SU-DHL-6 (cell line): ENCODE results near the gene INAFM1.
A peak's percentile ranks its signal among the peaks of the same experiment; 100 is the strongest.

ENCODE experiments used
- H2AFZ ChIP-seq: fragments of 200-600 bp; sonication (generic); 2 replicates; pipeline ENCODE4 v1.6.1; 2014; ENCODE audit warnings: low read depth, mild to moderate bottlenecking, moderate library complexity, mixed read lengths, antibody characterized with exemption, low read length; ENCODE audit not compliant: severe bottlenecking
- H3F3A ChIP-seq: fragments of 200-600 bp; shearing (Covaris generic); 2 replicates; pipeline ENCODE4 v1.6.0; 2016; ENCODE audit warnings: antibody characterized with exemption, mild to moderate bottlenecking; ENCODE audit not compliant: insufficient read depth
- H3K27ac ChIP-seq: fragments of 200-600 bp; sonication (generic); 2 replicates; pipeline ENCODE4 v1.5.1; 2016; ENCODE audit warnings: low read depth, mild to moderate bottlenecking, low read length, moderate library complexity, mixed read lengths
- H3K27me3 ChIP-seq: fragments of 200-600 bp; sonication (generic), shearing (Covaris generic); 2 replicates; pipeline ENCODE4 v1.6.0; 2014; ENCODE audit warnings: mild to moderate bottlenecking, low read length
- H3K36me3 ChIP-seq: fragments of 200-600 bp; sonication (generic); 2 replicates; pipeline ENCODE4 v1.6.1; 2014; ENCODE audit warnings: mild to moderate bottlenecking, low read length, mixed read lengths
- H3K4me2 ChIP-seq: fragments of 300-600, 200-600 bp; shearing (Covaris generic), sonication (generic); 2 replicates; pipeline ENCODE4 v1.6.0; 2014; ENCODE audit warnings: low read length, low read depth, mild to moderate bottlenecking; ENCODE audit not compliant: poor library complexity, severe bottlenecking
- H3K4me3 ChIP-seq: fragments of 200-600 bp; sonication (generic); 2 replicates; pipeline ENCODE4 v1.5.1; 2014; ENCODE audit warnings: antibody characterized with exemption, low read length, mild to moderate bottlenecking, mixed read lengths; ENCODE audit not compliant: insufficient read depth, poor library complexity, severe bottlenecking
- H3K79me2 ChIP-seq: fragments of 200-600 bp; sonication (generic); 2 replicates; pipeline ENCODE4 v1.6.1; 2014; ENCODE audit warnings: mild to moderate bottlenecking, low read length, moderate library complexity; ENCODE audit not compliant: insufficient read depth
- H3K9ac ChIP-seq: fragments of 200-600 bp; sonication (generic); 2 replicates; pipeline ENCODE4 v1.7.0; 2014; ENCODE audit warnings: mild to moderate bottlenecking, low read length
- H3K9me2 ChIP-seq: fragments of 200-600 bp; sonication (generic); replicated peaks from 2 replicates; pipeline ENCODE4 v1.6.1; 2014; ENCODE audit warnings: low read length; ENCODE audit not compliant: insufficient read depth
- H3K9me3 ChIP-seq: fragments of 200-600 bp; sonication (generic); 2 replicates; pipeline ENCODE4 v1.6.1; 2014; ENCODE audit warnings: low read length, mixed read lengths; ENCODE audit not compliant: insufficient read depth
- H4K20me1 ChIP-seq: fragments of 200-600 bp; sonication (generic); 2 replicates; pipeline ENCODE4 v1.6.1; 2014; ENCODE audit warnings: low read depth, mild to moderate bottlenecking, antibody characterized with exemption, low read length, moderate library complexity, mixed read lengths
- CTCF ChIP-seq: fragments of 200-600 bp; sonication (generic); IDR thresholded peaks from one replicate; pipeline ENCODE4 v1.5.1; 2017; ENCODE audit warnings: antibody characterized with exemption, mild to moderate bottlenecking, low read length, moderate library complexity; ENCODE audit not compliant: insufficient read depth, poor library complexity, severe bottlenecking
- EZH2phosphoT487 ChIP-seq: fragments of 200-600 bp; sonication (generic), shearing (Covaris generic); conservative IDR thresholded peaks from 2 replicates; pipeline ENCODE4 v1.6.1; 2018; ENCODE audit warnings: mild to moderate bottlenecking, antibody characterized with exemption, low read length, moderate library complexity, mixed read lengths

The INAFM1 gene

GRCh38 chr19:47271949-47272348, 2.7 kb upstream of the INAFM1 start:
- Histone ChIP-seq H2AFZ (no peak overlapping the region), H3F3A (0 out of 2 replicates have a peak, but pooled peaks cover 6% of the 10 kb centered on the region), H3K79me2 (no peaks in the 10 kb centered on the region), H3K27me3 (no peaks in the 10 kb centered on the region), H4K20me1 (no peaks in the 10 kb centered on the region), H3K4me2 (no peak overlapping the region), H3K27ac (no peak overlapping the region), H3K36me3 (no peaks in the 10 kb centered on the region), H3K9me3 (no peaks in the 10 kb centered on the region), H3K4me3 (no peak overlapping the region), H3K9me2 (no peaks in the 10 kb centered on the region), H3K9ac (no peak overlapping the region)
- TF ChIP-seq CTCF (no peak), EZH2phosphoT487 (no peak)

- 0 out of 2 replicates have a peak, but pooled peaks cover 6% of the 10 kb centered on the region for H3F3A ChIP-seq
- peak overlapping the region; percentile 86 for H3K4me2 ChIP-seq
- TF ChIP-seq EZH2phosphoT487 (no peak), CTCF (no peak)
- no peaks in the 10 kb centered on the region for H3K36me3 ChIP-seq
- no peaks in the 10 kb centered on the region for H4K20me1 ChIP-seq
- peak overlapping the region; percentile 89 for H3K27ac ChIP-seq
- peak overlapping the region; percentile 87 for H3K9ac ChIP-seq
- peak overlapping the region; percentile 29 for H2AFZ ChIP-seq
- H3K27me3 ChIP-seq, result no peaks in the 10 kb centered on the region
- no peaks in the 10 kb centered on the region for H3K9me2 ChIP-seq
- H3K4me3 ChIP-seq, result peak overlapping the region; percentile 74
- H3K9me3 ChIP-seq, result no peaks in the 10 kb centered on the region
- H3K79me2 ChIP-seq, result no peaks in the 10 kb centered on the region
Measured at GRCh38 chr19:47272448-47273312, 2.0 kb upstream of the INAFM1 start.

- peak overlapping the region; percentile 86 for H3K4me2 ChIP-seq
- TF ChIP-seq CTCF (no peak), EZH2phosphoT487 (no peak)
- no peaks in the 10 kb centered on the region for H3K9me3 ChIP-seq
- peak overlapping the region; percentile 29 for H2AFZ ChIP-seq
- no peaks in the 10 kb centered on the region for H3K79me2 ChIP-seq
- peak overlapping the region; percentile 87 for H3K9ac ChIP-seq
- H3F3A ChIP-seq, result 0 out of 2 replicates have a peak, but pooled peaks cover 6% of the 10 kb centered on the region
- H3K36me3 ChIP-seq, result no peaks in the 10 kb centered on the region
- H3K27me3 ChIP-seq, result no peaks in the 10 kb centered on the region
- peak overlapping the region; percentile 74 for H3K4me3 ChIP-seq
- no peaks in the 10 kb centered on the region for H3K9me2 ChIP-seq
- no peaks in the 10 kb centered on the region for H4K20me1 ChIP-seq
- H3K27ac ChIP-seq, result peak overlapping the region; percentile 89
Measured at GRCh38 chr19:47273313-47274070, 1.2 kb upstream of the INAFM1 start.
